ENCODE data around the gene PANK4.

PANK4 gene

GRCh38 chr1:2513939-2514652 is 12.3 kb downstream of the PANK4 start:
- no peak for TF ChIP-seq POLR2A (IDR thresholded peaks at IDR 0.05; ENCODE audit: low read depth, low read length)
- FAIRE-seq (no peak), DNase-seq (ENCODE audit: insufficient read length, low spot score) (no peak)

- FAIRE-seq: no peak
- no peak for TF ChIP-seq POLR2A (IDR thresholded peaks at IDR 0.05; ENCODE audit: low read depth, low read length)
- DNase-seq (ENCODE audit: insufficient read length, low spot score): no peak
Measured at GRCh38 chr1:2512862-2513421, 13.5 kb downstream of the PANK4 start.

DNA sequence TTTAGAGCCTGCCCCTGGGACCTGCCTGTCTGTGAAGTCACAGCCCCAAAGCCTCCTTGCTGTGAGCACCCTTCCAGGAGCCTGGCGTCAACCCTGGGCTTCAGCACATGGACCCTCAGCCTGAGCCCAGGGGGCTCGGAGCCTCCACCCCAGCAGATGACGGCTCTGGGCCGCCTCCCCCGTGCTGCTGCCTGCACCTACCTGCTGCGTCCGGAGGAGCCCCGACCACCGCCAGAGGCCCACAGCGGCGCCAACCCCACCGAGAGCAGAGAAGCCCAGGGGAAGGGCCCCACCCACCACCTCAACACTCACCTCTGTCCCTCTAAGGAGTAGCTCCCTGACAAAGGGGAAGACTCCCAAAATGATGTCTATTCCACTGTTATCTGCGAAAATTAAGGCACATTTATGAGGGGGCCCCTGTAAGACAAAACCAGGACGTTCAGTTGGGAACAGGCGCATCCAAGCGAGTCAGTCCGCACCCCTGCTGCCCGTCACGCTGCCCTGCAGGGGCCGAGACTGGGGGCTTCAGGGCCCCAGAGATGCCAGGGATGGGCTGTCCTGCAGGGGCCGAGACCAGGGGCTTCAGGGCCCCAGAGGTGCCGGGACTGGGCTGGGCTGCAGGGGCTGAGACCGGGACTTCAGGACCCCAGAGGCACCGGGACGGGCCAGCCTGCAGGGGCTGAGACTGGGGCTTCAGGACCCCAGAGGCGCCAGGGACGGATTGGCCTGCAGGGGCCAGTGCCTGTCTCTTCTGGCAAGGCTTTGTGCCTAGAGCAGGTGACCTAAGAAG is 15.8 kb downstream of the PANK4 start:
- no peak for TF ChIP-seq POLR2A (IDR thresholded peaks at IDR 0.05; ENCODE audit: low read depth, low read length)
- no peak for DNase-seq (ENCODE audit: insufficient read length, low spot score)
- FAIRE-seq: no peak

DNA sequence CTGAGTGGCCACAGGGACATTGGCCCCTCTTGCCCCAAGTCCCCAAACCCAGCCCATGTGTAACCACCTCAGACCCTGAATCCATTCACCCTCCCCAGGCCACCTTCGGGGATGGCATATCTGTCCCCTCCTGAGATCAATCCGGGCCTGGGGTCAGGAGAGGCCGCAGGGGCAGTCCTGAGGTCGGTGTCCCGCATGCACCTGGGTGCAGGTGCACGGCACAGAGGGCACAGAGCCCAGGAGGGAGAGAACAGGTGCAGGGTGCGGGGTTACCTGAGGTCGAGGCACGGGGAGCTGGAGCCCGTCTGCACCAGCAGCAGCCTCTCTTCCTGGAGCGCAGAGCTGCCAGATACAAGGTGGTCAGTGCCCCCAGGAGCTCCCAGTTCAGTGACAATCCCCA is 16.8 kb downstream of the PANK4 start:
- DNase-seq (ENCODE audit: insufficient read length, low spot score) (no peak), FAIRE-seq (no peak)
- no peak for TF ChIP-seq POLR2A (IDR thresholded peaks at IDR 0.05; ENCODE audit: low read depth, low read length)

DNA sequence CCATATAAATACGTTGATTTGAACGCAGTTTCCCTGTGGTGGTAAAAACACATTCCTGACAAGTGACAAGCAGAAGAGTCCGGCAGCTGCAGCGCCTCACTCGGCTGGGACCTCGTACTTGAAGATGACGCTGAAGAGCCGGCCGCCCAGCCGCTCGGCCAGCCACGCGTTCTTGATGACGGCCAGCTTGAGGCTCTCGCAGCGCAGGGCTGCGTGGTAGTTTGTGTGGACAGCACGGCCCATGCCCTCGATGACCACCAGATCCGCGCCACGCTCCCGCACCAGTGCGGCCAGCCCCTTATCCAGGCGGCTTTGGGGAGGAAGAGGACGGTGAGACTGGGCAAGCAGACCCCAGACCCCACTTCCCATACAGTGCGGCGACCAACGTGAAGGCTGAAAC is 17.6 kb downstream of the PANK4 start:
- DNase-seq (ENCODE audit: insufficient read length, low spot score) (no peak), FAIRE-seq (no peak)
- TF ChIP-seq POLR2A (IDR thresholded peaks at IDR 0.05; ENCODE audit: low read depth, low read length): no peak

- FAIRE-seq: no peak
- no peak for DNase-seq (ENCODE audit: insufficient read length, low spot score)
- no peak for TF ChIP-seq POLR2A (IDR thresholded peaks at IDR 0.05; ENCODE audit: low read depth, low read length)
Measured at GRCh38 chr1:2508180-2508579, 18.2 kb downstream of the PANK4 start.

- DNase-seq (ENCODE audit: insufficient read length, low spot score) (no peak), FAIRE-seq (no peak)
- no peak for TF ChIP-seq POLR2A (IDR thresholded peaks at IDR 0.05; ENCODE audit: low read depth, low read length)
Measured at GRCh38 chr1:2507744-2508155, 18.6 kb downstream of the PANK4 start.

GRCh38 chr1:2506901-2507565 is 19.4 kb downstream of the PANK4 start:
- no peak for TF ChIP-seq POLR2A (IDR thresholded peaks at IDR 0.05; ENCODE audit: low read depth, low read length)
- FAIRE-seq: no peak

DNA sequence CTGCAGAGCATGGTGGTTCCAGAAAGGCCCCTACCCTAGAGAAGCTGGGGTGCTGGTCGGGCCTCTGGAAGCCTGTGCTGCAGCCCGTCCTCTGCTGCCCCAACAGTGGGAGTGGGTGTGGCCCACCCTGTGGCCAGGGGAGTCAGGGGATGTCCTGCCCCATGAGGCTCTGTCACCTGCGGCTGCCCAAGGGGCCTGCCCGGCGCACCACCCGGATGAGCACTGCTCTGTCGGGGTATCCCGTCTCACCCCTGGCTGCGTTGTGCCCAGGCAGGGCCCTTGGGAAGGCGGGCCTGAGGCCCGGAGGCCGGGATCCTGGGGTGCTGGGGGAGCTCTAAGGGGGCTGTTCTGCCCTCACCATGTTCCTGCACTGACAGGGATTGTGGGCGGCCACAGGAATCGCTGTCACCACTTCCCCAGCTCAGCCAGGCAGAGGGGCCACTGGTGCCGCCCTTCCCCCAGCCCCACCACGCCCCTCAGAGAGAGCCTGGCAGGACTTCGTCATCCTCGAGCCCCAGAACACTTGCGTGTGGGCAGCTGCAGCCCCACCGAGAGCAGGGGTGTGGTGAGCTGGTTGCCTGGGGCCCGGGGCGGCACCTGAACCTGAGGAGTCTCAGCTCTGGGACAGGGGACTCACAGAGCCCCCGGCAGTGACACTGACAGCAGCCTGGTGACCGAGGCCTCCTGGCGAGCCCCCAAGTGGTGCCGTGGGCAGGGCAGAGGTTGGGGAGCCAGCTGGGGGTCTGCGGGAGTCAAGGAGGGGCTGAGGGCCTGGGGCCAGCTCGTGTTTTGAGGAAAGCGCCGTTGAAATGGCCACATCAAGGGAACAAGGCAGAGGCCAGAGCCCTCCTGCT is 20.2 kb downstream of the PANK4 start:
- FAIRE-seq (no peak), DNase-seq (ENCODE audit: insufficient read length, low spot score) (no peak)
- no peak for TF ChIP-seq POLR2A (IDR thresholded peaks at IDR 0.05; ENCODE audit: low read depth, low read length)

More at GRCh38 chr1:2506901-2507565, 19.4 kb downstream of the PANK4 start:
- no peak for DNase-seq (ENCODE audit: insufficient read length, low spot score)

GRCh38 chr1:2505461-2505994 is 20.9 kb downstream of the PANK4 start:
- DNase-seq (ENCODE audit: insufficient read length, low spot score): no peak
- no peak for TF ChIP-seq POLR2A (IDR thresholded peaks at IDR 0.05; ENCODE audit: low read depth, low read length)
- no peak for FAIRE-seq

- DNase-seq (ENCODE audit: insufficient read length, low spot score): no peak
- TF ChIP-seq POLR2A (IDR thresholded peaks at IDR 0.05; ENCODE audit: low read depth, low read length): no peak
- no peak for FAIRE-seq
Measured at GRCh38 chr1:2504949-2505272, 21.5 kb downstream of the PANK4 start.

- no peak for FAIRE-seq
Measured at GRCh38 chr1:2504225-2504948, 22.0 kb downstream of the PANK4 start.

More at GRCh38 chr1:2504225-2504948, 22.0 kb downstream of the PANK4 start:
- TF ChIP-seq POLR2A (IDR thresholded peaks at IDR 0.05; ENCODE audit: low read depth, low read length): no peak
- no peak for DNase-seq (ENCODE audit: insufficient read length, low spot score)
